AG08395 (cell line): ENCODE measurements around the gene SLC35A3.
"Not testable (repeated sequence)": the region's sequence is repeated elsewhere in the genome, so short reads cannot be mapped to it uniquely, and the experiment has no call there.

Experiments used
- DNase-seq: peaks from one replicate; pipeline ENCODE4 v3.0.0; 2012; ENCODE audit warnings: mixed read lengths, low spot score

The SLC35A3 gene

DNA sequence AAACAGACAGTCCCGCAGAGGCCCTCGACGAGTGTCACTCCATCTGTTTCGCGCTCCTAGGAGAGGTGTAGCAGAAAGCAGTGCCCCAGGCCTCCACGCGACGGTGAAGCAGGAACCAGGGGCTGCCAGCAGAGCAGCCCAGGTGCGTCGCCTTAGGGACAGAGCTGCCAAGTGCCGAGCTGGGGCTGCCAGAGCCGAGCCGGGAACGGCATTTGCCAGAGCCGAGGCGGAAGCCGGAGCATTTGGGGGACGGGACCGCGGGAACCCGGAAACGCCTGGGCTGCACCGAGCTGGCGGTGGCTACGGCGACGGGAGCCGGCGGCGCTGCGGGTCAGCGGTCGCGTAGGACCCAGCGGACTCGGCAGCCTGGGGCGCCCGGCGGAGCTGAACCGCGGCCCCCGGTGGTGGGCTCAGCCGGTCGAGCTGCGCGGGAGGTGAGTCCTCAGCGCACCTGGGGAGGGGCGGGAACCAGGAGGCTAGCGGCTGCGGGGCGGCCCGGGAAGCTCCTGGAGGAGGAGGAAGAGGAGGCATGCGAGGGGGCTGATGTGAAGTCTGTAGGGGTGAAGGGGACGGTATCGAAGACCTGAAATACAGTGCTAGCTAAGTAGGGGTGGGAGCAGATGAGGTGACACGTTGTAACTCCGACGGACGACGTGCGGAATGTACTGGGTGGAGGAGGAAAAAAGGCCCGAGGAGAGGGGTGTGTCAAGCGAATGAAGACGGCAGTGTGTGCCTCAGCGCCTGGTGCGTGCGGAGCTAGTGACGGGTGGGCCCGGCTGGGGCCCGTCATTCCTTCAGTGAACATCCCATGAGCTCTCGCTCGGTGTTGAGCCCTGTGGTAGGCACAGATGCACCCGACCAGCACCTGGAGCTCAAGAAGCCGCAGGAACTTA, at the start of gene SLC35A3:
SLC35A3 (plus strand) TSS at position 268 of the 893 bp plus-strand sequence. CDS start 23,559 bp downstream, outside the sequence.
- peak; percentile 88 for DNase-seq

DNA sequence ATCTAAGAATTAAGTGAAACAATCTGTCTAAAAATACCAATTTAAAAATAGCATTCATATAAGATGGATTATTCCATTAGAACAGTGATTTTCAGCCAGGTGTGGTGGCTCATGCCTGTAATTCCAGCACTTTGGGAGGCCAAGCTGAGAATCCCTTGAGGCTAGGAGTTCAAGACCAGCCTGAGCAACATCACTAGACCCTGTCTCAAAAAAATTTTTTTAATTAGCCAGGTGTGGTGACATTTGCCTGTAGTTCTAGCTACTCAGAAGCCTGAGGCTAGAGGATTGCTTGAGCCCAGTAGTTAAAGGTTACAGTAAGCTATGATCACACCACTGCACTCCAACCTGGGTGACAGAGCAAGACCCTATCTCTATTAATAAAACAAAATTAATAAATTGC, 35.0 kb upstream of the SLC35A3 start:
- DNase-seq: no peak

DNA sequence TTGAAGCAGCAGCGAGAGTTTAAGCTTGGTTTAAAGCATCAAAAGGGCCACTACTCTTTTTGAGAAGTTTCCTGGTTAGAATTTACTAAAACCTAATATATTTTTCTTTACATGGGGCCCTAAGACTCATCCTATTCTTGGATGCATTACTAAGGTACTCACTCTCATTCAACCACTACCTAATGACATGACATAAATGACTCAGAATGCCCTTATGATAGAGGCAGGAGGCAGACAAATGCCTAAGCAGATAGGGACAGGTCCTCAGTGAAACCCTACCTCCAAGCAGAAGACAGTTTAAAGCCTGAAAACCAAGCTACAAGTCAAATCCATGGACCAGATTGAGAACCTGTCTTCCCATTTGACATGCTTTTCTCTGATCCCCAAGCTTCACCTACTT, 34.3 kb upstream of the SLC35A3 start:
- no peak for DNase-seq

DNA sequence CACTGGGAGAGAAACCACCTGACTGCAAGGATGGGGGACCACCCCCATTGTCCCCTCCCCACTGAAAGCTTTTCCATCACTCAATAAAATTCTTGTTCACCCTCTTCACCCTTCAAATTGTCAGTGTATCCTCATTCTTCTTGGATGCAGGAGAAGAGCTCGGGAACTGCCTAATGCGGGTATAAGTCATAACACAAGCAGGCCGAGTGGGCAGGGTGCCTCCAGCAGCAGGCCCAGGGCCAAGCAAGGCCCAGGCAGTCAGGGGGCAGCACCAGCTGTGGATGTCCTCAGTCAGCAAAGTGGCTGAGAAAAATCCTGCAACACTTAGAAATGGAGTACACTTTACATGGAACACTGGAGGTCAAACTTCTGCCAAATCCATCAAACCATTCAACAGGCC, 33.7 kb upstream of the SLC35A3 start:
- DNase-seq: no peak

DNA sequence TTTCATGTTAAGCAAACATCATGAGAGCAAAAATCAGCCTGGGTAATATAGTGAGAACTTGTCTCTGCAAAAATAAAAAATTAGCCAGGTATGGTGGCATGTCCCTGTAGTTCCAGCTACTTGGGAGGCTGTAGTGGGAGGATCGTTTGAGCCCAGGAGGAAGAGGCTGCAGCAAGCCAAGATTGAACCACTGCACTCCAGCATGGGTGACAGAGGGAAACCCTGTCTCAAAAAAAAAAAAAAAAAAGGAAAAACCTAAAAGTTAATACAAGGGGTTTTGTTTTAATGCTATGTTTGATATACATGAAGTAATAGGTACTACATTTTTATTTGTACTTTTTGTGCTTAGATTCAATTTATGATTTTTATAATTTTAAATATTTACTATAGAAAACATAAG, 27.1 kb upstream of the SLC35A3 start:
- no peak for DNase-seq

DNA sequence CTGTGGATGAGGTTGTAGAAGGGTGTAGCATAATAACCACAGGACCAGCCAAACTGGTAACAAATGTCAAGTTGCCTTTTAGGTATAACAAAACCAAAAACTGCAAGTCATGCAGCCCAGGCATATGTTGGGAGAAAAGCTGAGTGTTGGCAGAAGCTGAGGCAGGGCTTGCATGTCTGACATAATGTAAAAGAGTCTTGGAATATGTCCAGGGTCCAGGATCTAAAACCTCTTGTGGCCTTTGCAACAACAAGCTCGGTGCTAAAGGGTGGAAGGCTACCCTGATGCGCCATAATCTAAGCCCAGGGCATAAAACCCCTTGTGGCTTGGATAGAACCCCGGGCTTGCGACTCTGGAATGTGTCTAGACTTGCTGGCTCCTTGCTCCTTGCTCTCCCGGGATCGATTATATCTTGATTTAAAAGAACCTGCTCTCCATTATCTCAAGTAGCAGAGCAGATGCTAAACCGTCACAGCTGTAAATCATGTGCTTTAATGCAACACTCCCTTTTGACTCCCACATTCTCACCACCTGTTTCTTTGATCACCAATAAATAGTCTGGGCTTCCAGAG, 26.5 kb upstream of the SLC35A3 start:
- peak; percentile 22 for DNase-seq

DNA sequence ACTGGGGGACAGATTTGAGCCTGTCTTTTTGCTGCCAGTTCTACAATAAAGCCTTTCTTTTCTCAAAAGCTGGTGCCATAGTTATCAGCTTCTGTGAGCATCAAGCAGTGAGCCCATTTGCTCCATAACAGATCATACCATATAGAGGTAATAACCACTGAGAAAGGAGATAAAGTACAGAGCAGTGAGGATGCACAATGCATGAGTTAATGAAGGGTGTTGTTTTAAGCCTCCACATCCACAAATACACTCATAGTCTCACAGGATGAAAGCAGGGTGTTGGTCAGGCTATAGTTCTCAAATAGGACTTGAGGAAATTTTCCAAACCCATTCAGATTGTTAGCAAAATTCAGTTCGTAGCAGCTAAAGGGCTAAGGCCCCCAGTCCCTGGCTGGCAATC, 25.6 kb upstream of the SLC35A3 start:
- DNase-seq: no peak

DNA sequence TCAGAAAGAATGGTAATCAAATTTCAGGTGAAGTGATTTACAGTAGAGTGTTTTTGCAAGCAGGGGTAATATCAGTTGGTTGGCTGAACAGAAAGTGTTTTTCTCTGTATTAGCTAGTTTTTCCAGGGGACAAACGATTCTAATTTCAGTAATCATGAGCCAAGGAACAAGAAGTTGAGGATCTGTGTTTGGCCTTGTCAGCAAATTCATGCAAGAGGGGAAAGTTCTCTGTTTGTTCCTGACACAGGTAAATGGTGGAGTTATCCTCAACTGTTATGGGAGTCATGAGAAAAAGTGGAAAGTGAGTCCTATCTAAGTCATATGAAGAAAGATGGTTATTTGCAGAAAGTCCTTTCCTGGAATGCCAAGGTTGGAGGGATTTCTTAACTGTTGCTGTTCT, 24.6 kb upstream of the SLC35A3 start:
- DNase-seq: no peak

DNA sequence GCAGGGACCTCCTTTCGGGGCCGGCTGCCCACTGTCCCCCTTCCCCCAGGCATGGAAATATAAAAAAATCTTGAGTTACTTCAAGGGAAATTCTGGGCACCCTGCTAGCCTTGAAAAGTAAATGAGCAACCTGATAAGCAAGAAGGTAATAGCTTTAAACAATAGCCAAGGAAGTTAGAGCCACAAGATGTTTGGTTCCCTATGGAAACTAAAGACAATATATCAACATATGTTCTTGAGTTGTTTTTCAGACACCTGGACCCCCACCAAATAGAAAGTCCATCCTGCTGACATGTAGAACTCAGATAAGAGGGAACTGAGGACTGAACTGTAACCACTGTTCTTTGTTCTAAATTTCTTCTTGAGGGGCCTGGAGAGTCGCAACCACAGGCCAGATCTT, 19.3 kb upstream of the SLC35A3 start:
- DNase-seq: no peak

DNA sequence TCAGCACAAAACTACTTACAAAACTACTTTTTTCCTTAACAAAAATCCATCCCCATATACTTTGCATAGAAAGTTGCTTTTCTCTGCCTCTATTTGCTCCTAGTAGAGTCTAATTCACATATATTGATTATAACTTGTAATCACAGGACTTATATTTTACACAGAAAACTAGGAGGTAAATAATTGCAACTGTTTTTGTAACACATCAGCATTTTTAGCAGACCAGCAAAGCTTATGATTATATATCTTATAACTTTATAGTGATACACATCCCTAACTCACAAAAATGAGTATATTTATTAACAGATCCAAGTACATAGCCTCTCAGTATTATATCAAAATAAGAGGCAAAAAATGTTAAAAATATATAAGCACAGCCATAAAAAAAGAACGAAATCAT, 17.3 kb upstream of the SLC35A3 start:
- no peak for DNase-seq

DNA sequence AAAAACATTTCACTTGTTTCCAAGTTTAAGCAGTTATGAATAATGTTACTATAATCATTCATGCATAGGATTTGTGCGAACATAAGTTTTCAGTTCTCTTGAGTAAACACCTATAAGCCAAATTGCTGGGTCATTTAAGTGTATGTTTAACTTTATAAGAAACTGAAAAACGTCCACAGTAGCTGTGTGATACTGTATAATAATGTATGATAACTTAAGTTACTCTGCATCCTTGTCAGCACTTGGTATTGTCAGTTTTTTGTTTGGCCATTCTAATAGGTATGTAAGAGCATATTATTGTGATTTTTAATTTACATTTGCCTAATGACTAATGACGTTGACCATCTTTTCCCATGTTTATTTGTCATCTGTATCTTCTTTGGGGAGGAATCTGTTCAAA, 14.4 kb upstream of the SLC35A3 start:
- DNase-seq: no peak

DNA sequence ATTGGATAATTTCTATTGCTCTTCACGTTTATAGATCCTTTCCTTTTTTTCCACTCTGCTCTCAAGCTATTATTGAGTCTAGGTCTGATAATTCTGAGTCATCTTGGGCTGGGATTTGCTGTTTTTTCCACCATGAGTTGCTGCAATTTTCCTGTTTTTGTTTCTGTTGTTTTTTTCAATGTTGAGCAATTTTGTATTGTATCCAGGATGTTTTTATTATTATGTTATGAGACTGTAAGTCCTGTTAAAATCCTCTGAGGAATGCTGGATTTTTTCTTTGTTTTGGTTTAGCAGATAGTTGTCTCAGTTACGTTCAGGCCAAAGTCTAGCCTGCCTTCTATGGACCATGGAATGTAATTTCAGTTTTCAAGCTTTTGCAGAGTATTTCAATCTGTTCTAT, 13.0 kb upstream of the SLC35A3 start:
- peak; percentile 69 for DNase-seq

DNA sequence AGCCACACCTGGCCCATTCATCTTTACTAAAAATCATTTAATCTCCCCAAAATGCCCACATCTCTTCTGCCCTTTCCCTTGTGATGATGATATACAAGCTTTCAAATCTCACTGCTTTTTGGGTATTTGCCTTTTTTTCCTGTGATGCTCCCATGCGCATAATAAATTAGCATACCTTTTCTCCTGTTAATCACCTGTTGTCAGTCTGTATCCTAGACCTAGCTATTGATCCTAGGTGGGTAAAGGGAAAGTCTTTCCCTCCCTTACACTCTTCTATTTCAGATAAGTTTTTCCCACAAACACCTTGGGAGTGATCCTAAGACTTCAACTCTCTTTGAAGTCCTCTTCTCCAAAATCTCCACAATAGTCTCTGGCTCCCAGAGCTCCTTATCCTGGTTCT, 12.0 kb upstream of the SLC35A3 start:
- no peak for DNase-seq

DNA sequence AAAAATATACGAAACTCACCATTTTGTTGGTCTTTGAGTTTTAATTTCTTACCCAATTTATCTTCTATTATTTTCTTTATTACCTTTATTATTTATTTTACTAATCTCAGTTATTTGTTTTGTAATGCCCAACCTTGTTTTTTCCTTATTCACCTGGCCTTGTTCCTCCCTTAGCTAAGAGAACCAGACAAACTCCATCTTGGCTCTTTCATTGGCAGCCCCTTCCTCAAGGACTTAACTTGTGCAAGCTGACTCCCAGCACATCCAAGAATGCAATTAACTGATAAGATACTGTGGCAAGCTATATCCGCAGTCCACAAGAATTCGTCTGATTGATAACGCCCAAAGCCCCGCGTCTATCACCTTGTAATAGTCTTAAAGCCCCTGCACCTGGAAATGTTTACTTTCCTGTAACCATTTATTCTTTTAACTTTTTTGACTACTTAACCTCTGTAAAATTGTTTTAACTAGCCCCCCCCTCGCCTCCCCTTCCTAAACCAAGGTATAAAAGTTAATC, 10.5 kb upstream of the SLC35A3 start:
- not testable (repeated sequence) for DNase-seq

DNA sequence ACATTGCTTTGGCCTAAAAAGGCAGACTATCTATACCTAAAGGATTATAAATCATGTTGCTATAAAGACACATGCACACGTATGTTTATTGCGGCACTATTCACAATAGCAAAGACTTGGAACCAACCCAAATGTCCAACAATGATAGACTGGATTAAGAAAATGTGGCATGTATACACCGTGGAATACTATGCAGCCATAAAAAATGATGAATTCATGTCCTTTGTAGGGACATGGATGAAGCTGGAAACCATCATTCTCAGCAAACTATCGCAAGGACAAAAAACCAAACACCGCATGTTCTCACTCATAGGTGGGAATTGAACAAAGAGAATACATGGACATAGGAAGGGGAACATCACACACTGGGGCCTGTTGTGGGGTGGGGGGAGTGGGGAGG, 9.5 kb upstream of the SLC35A3 start:
- DNase-seq: not testable (repeated sequence)

DNA sequence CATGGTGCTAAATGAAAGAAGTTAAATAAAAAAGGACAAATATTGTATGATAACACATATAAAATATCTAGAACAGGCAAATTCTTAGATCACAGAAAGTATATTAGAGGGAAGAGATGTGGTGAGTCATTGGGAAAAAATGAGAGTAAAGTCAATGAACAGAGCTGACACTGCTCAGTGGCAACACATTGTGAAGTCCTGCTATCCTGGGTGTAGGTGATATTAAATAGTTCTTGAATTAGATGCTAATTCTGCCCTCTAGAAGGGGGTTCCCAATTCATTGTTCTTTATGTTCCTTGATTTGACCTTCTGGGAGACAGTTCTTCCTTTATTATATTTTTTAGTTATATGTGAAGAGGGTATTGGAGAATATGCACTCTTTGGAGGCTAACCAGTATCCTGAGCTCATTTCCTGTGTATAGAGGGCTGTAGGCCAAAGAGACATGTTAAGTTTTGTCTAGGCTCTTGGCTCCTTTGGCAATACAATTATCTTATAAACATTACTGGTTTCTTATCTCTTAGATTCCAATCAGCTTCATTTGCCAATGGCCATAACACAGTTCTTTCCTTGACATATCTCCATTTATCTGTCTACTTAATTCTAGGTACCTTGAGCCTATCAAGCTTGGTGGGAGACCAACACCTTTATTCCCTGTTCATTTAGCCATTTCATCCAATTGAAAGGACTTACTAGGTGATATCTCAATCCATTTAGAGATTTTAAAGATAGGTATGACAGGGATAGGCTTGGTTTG, 6.6 kb upstream of the SLC35A3 start:
- peak; percentile 56 for DNase-seq

DNA sequence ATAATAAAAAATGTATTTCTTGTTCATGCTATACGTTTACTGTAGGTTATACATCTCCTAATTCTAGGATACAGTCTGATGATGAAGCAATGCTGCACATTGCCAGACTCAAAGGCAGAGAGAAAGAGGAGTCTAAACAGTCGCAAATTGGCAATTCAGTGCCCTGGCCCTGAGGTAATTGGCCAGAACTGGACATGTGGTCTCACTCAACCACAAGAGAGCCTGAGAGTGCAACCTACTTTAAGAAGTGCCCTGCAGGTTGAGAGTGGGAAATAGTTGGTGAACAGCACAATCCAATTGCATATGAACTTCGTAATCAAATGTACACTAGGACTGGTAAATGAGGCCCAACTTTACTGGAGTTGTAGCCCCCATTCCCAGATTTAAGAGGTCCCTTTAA, 5.0 kb upstream of the SLC35A3 start:
- no peak for DNase-seq

DNA sequence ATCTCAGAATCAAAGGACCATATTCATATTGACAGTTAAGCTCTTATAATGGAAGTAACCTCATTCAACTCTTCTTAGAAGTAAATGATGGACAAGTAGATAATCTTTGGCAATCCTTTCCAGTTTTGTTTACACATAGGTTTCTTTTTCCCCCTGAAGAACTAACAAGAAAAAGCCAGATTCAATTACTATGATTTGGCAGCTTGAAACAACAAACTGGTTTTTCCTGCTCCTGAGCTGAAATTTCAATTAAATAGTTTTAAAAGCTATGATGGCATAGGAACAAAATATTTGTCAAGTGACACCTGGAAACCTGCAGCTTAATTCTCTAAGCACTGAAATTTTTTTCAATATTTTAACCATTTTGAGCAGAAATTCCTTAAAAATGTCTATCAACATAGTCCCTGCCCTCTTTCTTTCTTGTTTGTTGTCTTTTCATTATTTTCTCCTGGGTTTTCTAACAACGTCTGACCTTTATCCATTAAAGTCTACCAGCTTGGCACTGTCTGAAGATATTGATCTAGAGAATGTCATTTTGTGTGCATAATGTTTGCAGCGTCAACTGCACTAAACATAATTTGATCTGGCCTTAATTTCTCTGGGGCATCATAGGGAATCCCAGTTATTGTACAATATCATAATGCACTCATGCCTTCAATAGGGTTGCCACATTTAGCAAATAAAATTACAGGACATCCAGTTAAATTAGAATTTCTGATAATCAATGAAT, 4.0 kb upstream of the SLC35A3 start:
- no peak for DNase-seq

DNA sequence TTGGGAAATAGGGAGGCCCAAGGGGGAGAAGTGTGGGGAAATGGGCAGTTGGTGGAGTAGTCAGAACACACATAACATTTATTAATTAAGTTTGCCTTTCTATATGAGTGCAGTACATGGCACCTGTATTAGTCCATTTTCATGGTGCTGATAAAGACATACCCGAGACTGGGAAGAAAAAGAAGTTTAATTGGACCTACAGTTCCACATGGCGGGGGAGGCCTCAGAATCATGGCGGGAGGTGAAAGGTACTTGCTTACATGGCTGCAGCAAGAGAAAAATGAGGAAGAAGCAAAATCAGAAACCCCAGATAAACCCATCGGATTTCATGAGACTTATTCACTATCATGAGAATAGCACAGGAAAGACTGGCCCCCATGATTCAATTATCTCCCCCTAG, 1.6 kb upstream of the SLC35A3 start:
- no peak for DNase-seq

DNA sequence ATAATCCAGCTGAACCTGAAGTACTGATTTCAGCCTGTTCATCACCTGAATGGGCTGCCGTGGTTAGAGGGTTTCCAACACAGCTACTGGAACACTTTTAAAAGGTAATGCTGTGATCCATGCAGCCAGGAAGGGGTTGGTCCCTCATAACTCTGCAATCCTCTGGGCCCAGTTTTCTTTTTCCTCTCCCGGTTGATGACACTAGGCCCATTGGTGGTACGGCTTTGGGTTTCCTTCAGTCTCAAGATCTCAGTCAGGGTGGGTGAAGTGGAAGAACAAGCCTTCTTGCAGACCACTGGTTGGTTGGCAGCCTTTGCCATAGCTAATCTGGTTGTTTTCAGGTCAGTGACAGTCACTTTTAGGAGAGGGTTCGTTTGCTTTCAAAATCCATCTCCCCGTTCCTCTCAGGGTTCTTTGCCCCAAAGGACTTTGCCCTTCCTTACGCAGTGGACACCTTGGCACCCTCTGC, 502 bp upstream of the SLC35A3 start:
- DNase-seq: no peak

DNA sequence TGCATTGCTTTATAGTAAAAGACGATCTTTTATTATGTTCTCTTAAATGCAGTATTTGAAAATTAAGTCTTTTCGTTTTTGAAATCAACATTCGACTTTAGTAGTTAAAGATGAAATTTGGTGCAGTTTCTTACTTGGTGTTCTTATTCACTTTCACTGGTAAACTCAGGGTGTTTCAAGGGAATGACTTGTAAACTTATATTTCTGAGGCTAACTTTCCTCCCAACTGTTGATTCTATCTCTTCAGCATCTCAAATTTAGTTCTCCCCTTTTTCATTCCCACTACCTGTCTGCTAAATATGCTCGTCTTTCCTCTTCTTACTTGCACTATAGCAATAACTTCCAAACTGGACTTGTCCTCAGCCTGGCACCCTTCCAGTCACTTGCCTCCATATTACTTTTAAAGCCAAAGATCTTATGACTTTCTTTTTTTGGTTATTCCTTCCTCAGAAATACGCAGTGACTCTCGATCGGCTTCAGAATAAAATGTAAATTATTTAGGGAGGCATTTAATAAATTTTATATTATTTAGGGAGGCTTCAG, 988 bp downstream of the SLC35A3 start:
- DNase-seq: no peak

DNA sequence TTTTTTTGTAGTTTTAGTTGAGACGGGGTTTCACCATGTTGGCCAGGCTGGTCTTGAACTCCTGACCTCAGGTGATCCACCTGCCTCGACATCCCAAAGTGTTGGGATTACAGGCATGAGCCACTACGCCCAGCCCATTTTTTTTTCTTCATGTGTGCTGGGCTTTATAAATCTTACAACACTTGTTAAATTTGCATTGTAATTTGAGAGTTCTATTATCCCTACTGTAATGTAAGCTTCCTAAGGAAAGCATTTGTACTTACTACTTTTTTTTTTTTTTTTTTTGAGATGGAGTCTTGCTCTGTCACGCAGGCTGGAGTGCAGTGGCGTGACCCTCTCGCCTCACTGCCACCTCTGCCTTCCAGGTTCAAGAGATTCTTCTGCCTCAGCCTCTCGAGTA, 2.3 kb downstream of the SLC35A3 start:
- DNase-seq: not testable (repeated sequence)
